H1 (cell line): ENCODE measurements around the gene PHOSPHO1. TPM values are rescaled to one million over a fixed set of nuclear protein-coding genes. Genes with fewer than 3 reads are reported as not detected.

Experiments
- CTCF ChIA-PET: fragments of 300-600 bp; sonication (Branson Sonifier 250); formaldehyde crosslinking; loops from one replicate; lab custom pipeline; 2021; ENCODE audit not compliant: partially characterized antibody; lab: Charles Lee
- POLR2A ChIA-PET: fragments of 300-600 bp; sonication (Branson Sonifier 250); formaldehyde crosslinking; loops from one replicate; lab custom pipeline; 2021; ENCODE audit warnings: inconsistent platforms; ENCODE audit not compliant: partially characterized antibody; lab: Charles Lee
- DNase-seq, 2 experiments: peaks; one replicate each; pipeline versions ENCODE4 v3.0.0 to v3.0.0-alpha.2; 2010 to 2022; ENCODE audit warnings: low spot score in 2 of 2, low read depth in 1 of 2, mixed read lengths in 1 of 2
- FAIRE-seq: peaks from 2 replicates; lab custom pipeline; 2011; peaks lifted over from hg19 to GRCh38; lab: Jason Lieb, UNC
- H2AFZ ChIP-seq: 2 replicates; pipeline ENCODE4 v1.8.1; 2012; ENCODE audit warnings: low read length, inconsistent platforms
- H2AK5ac ChIP-seq: 2 replicates; pipeline ENCODE4 v1.6.1; 2013; ENCODE audit warnings: low read depth, low read length
- H2BK120ac ChIP-seq: replicated peaks from 2 replicates; pipeline ENCODE3; 2013; ENCODE audit warnings: low read depth, low read length, inconsistent platforms
- H2BK12ac ChIP-seq: 2 replicates; pipeline ENCODE4 v1.6.1; 2013; ENCODE audit warnings: low read depth, low read length
- H2BK15ac ChIP-seq: 2 replicates; pipeline ENCODE4 v1.6.1; 2013; ENCODE audit warnings: low read length
- H2BK20ac ChIP-seq: 2 replicates; pipeline ENCODE4 v1.6.1; 2013; ENCODE audit warnings: low read length
- H2BK5ac ChIP-seq: 2 replicates; pipeline ENCODE4 v1.6.1; 2013; ENCODE audit warnings: low read depth, low read length
- H3K14ac ChIP-seq: 2 replicates; pipeline ENCODE4 v1.6.1; 2013; ENCODE audit warnings: inconsistent platforms; ENCODE audit not compliant: insufficient read length
- H3K18ac ChIP-seq: 2 replicates; pipeline ENCODE4 v1.6.1; 2013; ENCODE audit warnings: low read length; ENCODE audit errors: extremely low read depth
- H3K23ac ChIP-seq: 2 replicates; pipeline ENCODE4 v1.6.1; 2013; ENCODE audit warnings: inconsistent platforms; ENCODE audit not compliant: insufficient read length
- H3K23me2 ChIP-seq: 2 replicates; pipeline ENCODE4 v1.6.1; 2013; ENCODE audit warnings: low read depth, low read length
- H3K27ac ChIP-seq: 2 replicates; pipeline ENCODE4 v1.6.1; 2011; ENCODE audit warnings: low read depth, low read length, inconsistent platforms
- H3K27me3 ChIP-seq, 4 experiments: replicated peaks in 1 of 4; 1 replicate in 1 of 4; 2 replicates in 3 of 4; pipeline versions ENCODE4 v1.6.1 to v1.8.1; 2011 to 2013; ENCODE audit warnings: low read length in 3 of 4, mild to moderate bottlenecking in 3 of 4, inconsistent platforms in 2 of 4, mixed read lengths in 2 of 4, moderate library complexity in 1 of 4; ENCODE audit not compliant: control insufficient read depth in 3 of 4, insufficient read depth in 3 of 4; ENCODE audit errors: extremely low read depth in 1 of 4
- H3K36me3 ChIP-seq, 4 experiments: 2 replicates each; pipeline versions ENCODE4 v1.6.1 to v1.8.1; 2011 to 2013; ENCODE audit warnings: mild to moderate bottlenecking in 4 of 4, low read length in 3 of 4, moderate library complexity in 2 of 4, control low read depth in 1 of 4, inconsistent platforms in 1 of 4; ENCODE audit not compliant: insufficient read depth in 4 of 4, control insufficient read depth in 2 of 4
- H3K4ac ChIP-seq: replicated peaks from 2 replicates; pipeline ENCODE3; 2013; ENCODE audit warnings: low read length, low read depth, mixed read lengths, inconsistent platforms; ENCODE audit not compliant: insufficient read length
- H3K4me1 ChIP-seq, 4 experiments: replicated peaks in 1 of 4; 1 replicate in 1 of 4; 2 replicates in 3 of 4; pipeline versions ENCODE4 v1.6.1 to v1.8.1; 2011 to 2013; ENCODE audit warnings: low read length in 3 of 4, inconsistent platforms in 2 of 4, mixed read lengths in 1 of 4; ENCODE audit not compliant: insufficient read depth in 4 of 4, control insufficient read depth in 3 of 4
- H3K4me2 ChIP-seq, 2 experiments: 2 replicates each; pipeline versions ENCODE4 v1.6.1 to v1.8.1; 2011 to 2013; ENCODE audit warnings: low read depth in 2 of 2, low read length in 2 of 2, control low read depth in 1 of 2, inconsistent platforms in 1 of 2, mild to moderate bottlenecking in 1 of 2; ENCODE audit not compliant: insufficient read depth in 1 of 2
- H3K4me3 ChIP-seq, 4 experiments: fragments of 200-600, 300-600 bp in 1 of 4; sonication (generic), shearing (Covaris generic), sonication (Bioruptor Twin) in 1 of 4; 2 replicates each; pipeline versions ENCODE4 v1.5.1 to v1.8.1; 2011 to 2016; ENCODE audit warnings: low read length in 4 of 4, low read depth in 3 of 4, control low read depth in 2 of 4, inconsistent platforms in 2 of 4, mild to moderate bottlenecking in 2 of 4, mixed read lengths in 1 of 4, moderate library complexity in 1 of 4; ENCODE audit not compliant: insufficient read depth in 2 of 4; ENCODE audit errors: extremely low read depth in 1 of 4
- H3K56ac ChIP-seq: replicated peaks from 2 replicates; pipeline ENCODE3; 2013; ENCODE audit warnings: low read depth, mild to moderate bottlenecking, mixed read lengths, low read length, inconsistent platforms; ENCODE audit not compliant: insufficient read length
- H3K79me1 ChIP-seq: 2 replicates; pipeline ENCODE4 v1.6.1; 2013; ENCODE audit warnings: low read depth, low read length, control low read depth
- H3K79me2 ChIP-seq, 2 experiments: 2 replicates each; pipeline versions ENCODE4 v1.6.1 to v1.8.1; 2012 to 2013; ENCODE audit warnings: low read length in 2 of 2, mild to moderate bottlenecking in 2 of 2, inconsistent platforms in 1 of 2; ENCODE audit not compliant: insufficient read depth in 2 of 2, control insufficient read depth in 1 of 2
- H3K9ac ChIP-seq, 4 experiments: replicated peaks in 1 of 4; 1 replicate in 1 of 4; 2 replicates in 3 of 4; pipeline versions ENCODE4 v1.6.1 to v1.8.1; 2011 to 2013; ENCODE audit warnings: low read depth in 3 of 4, low read length in 3 of 4, control low read depth in 2 of 4, mild to moderate bottlenecking in 2 of 4, moderate library complexity in 2 of 4, inconsistent platforms in 1 of 4; ENCODE audit errors: extremely low read depth in 1 of 4
- H3K9me3 ChIP-seq, 2 experiments: 2 replicates each; pipeline versions ENCODE4 v1.6.1 to v1.8.1; 2012 to 2013; ENCODE audit warnings: mild to moderate bottlenecking in 2 of 2, moderate library complexity in 2 of 2, control low read depth in 1 of 2, inconsistent platforms in 1 of 2, low read depth in 1 of 2, low read length in 1 of 2, mixed read lengths in 1 of 2; ENCODE audit not compliant: insufficient read depth in 2 of 2
- H4K20me1 ChIP-seq, 2 experiments: replicated peaks in 1 of 2; 2 replicates each; pipeline versions ENCODE3 to v1.8.1; 2011 to 2013; ENCODE audit warnings: inconsistent platforms in 2 of 2, low read length in 2 of 2, mild to moderate bottlenecking in 1 of 2; ENCODE audit not compliant: insufficient read depth in 2 of 2, control insufficient read depth in 1 of 2
- H4K5ac ChIP-seq: 2 replicates; pipeline ENCODE4 v1.6.1; 2013; ENCODE audit warnings: low read length, low read depth, mixed read lengths, inconsistent platforms; ENCODE audit not compliant: insufficient read length
- H4K8ac ChIP-seq: 2 replicates; pipeline ENCODE4 v1.8.0; 2013; ENCODE audit warnings: mild to moderate bottlenecking, moderate library complexity, low read length, inconsistent platforms; ENCODE audit not compliant: insufficient read depth; ENCODE audit errors: extremely low read depth
- H4K91ac ChIP-seq: replicated peaks from 2 replicates; pipeline ENCODE3; 2013; ENCODE audit warnings: low read length, mixed read lengths, inconsistent platforms; ENCODE audit not compliant: insufficient read length
- HDAC2 ChIP-seq, 2 experiments: fragments of 300-600 bp in 1 of 2; sonication (generic) in 1 of 2; IDR thresholded peaks; 2 replicates each; pipeline ENCODE4 v1.6.1; 2011 to 2012; ENCODE audit warnings: low read depth in 2 of 2, low read length in 2 of 2, mild to moderate bottlenecking in 2 of 2, moderate library complexity in 2 of 2, borderline replicate concordance in 1 of 2, inconsistent platforms in 1 of 2
- HDAC6 ChIP-seq: IDR thresholded peaks from one replicate; pipeline ENCODE4 v1.7.1; 2012; ENCODE audit warnings: low read depth, mild to moderate bottlenecking, inconsistent platforms, low read length, moderate library complexity
- JUND ChIP-seq: IDR thresholded peaks from 2 replicates; pipeline ENCODE4 v1.6.1; 2011; ENCODE audit warnings: mild to moderate bottlenecking, improper control_type of control experiment, low read length
- PHF8 ChIP-seq: fragments of 200-600 bp; sonication (generic); conservative IDR thresholded peaks from 2 replicates; pipeline ENCODE4 v1.7.1; 2012; ENCODE audit warnings: low read depth, mild to moderate bottlenecking, inconsistent platforms, low read length, moderate library complexity
- POLR2A ChIP-seq, 2 experiments: IDR thresholded peaks; 1 replicate in 1 of 2; 2 replicates in 1 of 2; pipeline ENCODE4 v1.6.1; 2011; ENCODE audit warnings: low read depth in 2 of 2, low read length in 2 of 2, mild to moderate bottlenecking in 2 of 2; ENCODE audit errors: control extremely low read depth in 1 of 2
- RXRA ChIP-seq: IDR thresholded peaks from 2 replicates; pipeline ENCODE4 v1.6.1; 2011; ENCODE audit warnings: low read depth, mild to moderate bottlenecking, low read length, moderate library complexity; ENCODE audit not compliant: insufficient read depth
- SUZ12 ChIP-seq: fragments of 200-600 bp; sonication (generic); IDR thresholded peaks from 2 replicates; pipeline ENCODE4 v1.6.1; 2012; ENCODE audit warnings: mild to moderate bottlenecking, inconsistent platforms, low read length, moderate library complexity, mixed read lengths
- TCF12 ChIP-seq: IDR thresholded peaks from 2 replicates; pipeline ENCODE4 v1.6.1; 2011; ENCODE audit warnings: low read depth, mild to moderate bottlenecking, low read length
- WGBS, 2 experiments: shearing (Covaris generic) in 1 of 2; methylation state at CpG; one replicate each; pipeline versions ENCODE4 v1.1.6 to v1.1.7; 2013 to 2015; ENCODE audit warnings: low lambda C conversion rate in 2 of 2, mixed read lengths in 2 of 2, inconsistent platforms in 1 of 2, low coverage in 1 of 2, missing lambda C conversion rate in 1 of 2; ENCODE audit not compliant: insufficient replicate concordance in 2 of 2, insufficient coverage in 1 of 2, insufficient read length in 1 of 2; ENCODE audit errors: extremely low coverage in 1 of 2, missing lambda C conversion rate in 1 of 2; 5-methylcytosine and 5-hydroxymethylcytosine counted together
- polyA plus RNA-seq, 7 experiments: library from polyadenylated mRNA; depleted of rRNA in 3 of 7; stranded (reverse) in 5 of 7; unstranded in 2 of 7; fragments of >200 nt in 5 of 7; fragments of 200-250 nt in 2 of 7; gene quantifications; 1 replicate in 5 of 7; 2 replicates in 1 of 7; 4 replicates in 1 of 7; pipeline versions ENCODE4 v1.2.1 to v1.2.3, GENCODE V29; 2011 to 2013; ENCODE audit warnings: missing spikeins in 2 of 7, mixed read lengths in 2 of 7
- total RNA-seq: library from RNA; stranded (reverse); fragmentation: NEBNext Ultra II Directional; extraction: Animal tissue kit (Norgen Biotek cat#: 25700); gene quantifications from 2 replicates; pipeline ENCODE4 v1.2.1, GENCODE V29; 2021
- TF ChIP-seq, protein P1 (sequence below), 3 experiments: IDR thresholded peaks; 1 replicate in 2 of 3; 2 replicates in 1 of 3; pipeline versions ENCODE4 v1.5.1 to v1.6.1; 2011; ENCODE audit warnings: low read length in 3 of 3, mild to moderate bottlenecking in 3 of 3, inconsistent platforms in 2 of 3, low read depth in 1 of 3, moderate library complexity in 1 of 3; ENCODE audit not compliant: insufficient read depth in 1 of 3; ENCODE audit errors: control extremely low read depth in 1 of 3

PHOSPHO1 gene
- total and polyA plus RNA-seq, 2 of the 8 experiments (the other 6 are each of a cell fraction or from before 2014, with no cell fraction given) = 0.34 to 0.45 TPM

DNA sequence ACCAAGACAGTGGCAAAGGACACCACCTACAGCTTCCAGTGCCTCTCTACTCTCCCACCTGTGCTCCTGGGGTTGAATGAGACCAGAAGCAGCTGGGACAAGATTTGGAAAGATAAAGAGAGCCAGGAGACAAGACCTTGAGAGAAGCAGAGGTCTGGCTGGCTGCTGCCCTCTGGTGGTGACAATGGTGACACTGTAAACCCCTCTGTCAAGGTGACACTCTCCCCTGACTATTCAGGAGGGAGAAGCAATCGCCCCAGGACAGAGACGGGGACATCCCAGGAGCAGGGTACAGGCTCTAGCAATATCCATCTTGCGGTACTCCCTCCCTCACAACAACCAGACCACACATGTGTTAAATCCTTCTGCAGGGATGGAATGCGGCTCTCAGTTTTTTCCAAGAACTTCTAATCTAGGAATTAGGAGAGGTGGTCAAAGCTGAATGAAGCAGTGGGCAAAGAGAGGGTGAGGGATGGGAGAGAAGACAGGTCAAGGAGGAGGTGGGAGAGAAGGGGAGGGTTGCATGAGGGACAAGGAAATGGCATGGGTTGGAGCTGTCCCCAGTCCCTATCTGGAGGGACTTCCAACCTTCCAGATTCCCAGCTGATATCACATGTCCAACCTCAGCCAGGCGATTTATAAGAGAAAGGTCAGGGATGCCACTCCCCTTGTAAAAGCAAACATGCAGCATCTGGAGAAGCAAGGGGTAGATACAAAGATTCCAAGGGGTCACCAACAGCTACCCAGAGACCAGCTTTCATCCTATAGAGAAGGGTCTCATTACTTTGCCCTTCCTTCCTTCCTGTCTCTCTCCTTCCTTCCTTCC is 2.9 kb downstream of the PHOSPHO1 start:
- no peak overlapping the region for H2BK12ac ChIP-seq
- FAIRE-seq = peak; percentile 75
- no peak overlapping the region for H2AK5ac ChIP-seq
- ChIA-PET CTCF (interaction anchor here (0.6 to 6.5 kb wide), 34 partner anchors 8 to 192 kb away, joined by 3 to 43 read pairs (median 4); partner anchors contain the start of gene GNGT2), POLR2A (interaction anchor here (0.6 to 1.7 kb wide), 6 partner anchors 15 to 173 kb away, joined by 3 to 7 read pairs (median 3); partner anchors contain the start of genes ABI3 and GNGT2)
- H3K23me2 ChIP-seq = peaks cover 30% of the 10 kb centered on the region
- peaks cover 25 to 73% (median 62%) of the 10 kb centered on the region in 4 experiments for H3K27me3 ChIP-seq
- H4K5ac ChIP-seq = no peak overlapping the region
- H3K9ac ChIP-seq = no peak overlapping the region
- H2BK5ac ChIP-seq = no peak overlapping the region
- no peak overlapping the region for H2AFZ ChIP-seq
- H3K56ac ChIP-seq = no peak overlapping the region
- H3K79me1 ChIP-seq = no peaks in the 10 kb centered on the region
- H3K4me2 ChIP-seq = no peak overlapping the region
- no peak overlapping the region for H3K18ac ChIP-seq
- H4K20me1 ChIP-seq = peaks cover 0 to 2% of the 10 kb centered on the region in 2 experiments
- H2BK15ac ChIP-seq = no peak overlapping the region; the same call in 1 of the 2 replicates
- H2BK20ac ChIP-seq = no peak overlapping the region
- no peak overlapping the region for H3K4ac ChIP-seq
- no peak overlapping the region for H4K8ac ChIP-seq
- no peak overlapping the region for H2BK120ac ChIP-seq
- no peaks in the 10 kb centered on the region for H3K79me2 ChIP-seq
- DNase-seq = peak in 1 of 2 experiments; percentile 89
- no peaks in the 10 kb centered on the region for H3K9me3 ChIP-seq
- no peak overlapping the region for H3K14ac ChIP-seq
- H3K27ac ChIP-seq = no peak overlapping the region
- H3K36me3 ChIP-seq = no peaks in the 10 kb centered on the region
- H3K4me3 ChIP-seq = no peak overlapping the region
- peaks cover 0 to 10% (median 6%) of the 10 kb centered on the region in 4 experiments; a peak in 3 of 7 replicates for H3K4me1 ChIP-seq
- H4K91ac ChIP-seq = no peak overlapping the region
- H3K23ac ChIP-seq = no peak overlapping the region
- WGBS, 2 experiments = 36% methylated on average over 5 of the region's 5 CpGs; no CpG with 5 or more reads in 1 of the 2 experiments
- TF ChIP-seq, protein P1, sequence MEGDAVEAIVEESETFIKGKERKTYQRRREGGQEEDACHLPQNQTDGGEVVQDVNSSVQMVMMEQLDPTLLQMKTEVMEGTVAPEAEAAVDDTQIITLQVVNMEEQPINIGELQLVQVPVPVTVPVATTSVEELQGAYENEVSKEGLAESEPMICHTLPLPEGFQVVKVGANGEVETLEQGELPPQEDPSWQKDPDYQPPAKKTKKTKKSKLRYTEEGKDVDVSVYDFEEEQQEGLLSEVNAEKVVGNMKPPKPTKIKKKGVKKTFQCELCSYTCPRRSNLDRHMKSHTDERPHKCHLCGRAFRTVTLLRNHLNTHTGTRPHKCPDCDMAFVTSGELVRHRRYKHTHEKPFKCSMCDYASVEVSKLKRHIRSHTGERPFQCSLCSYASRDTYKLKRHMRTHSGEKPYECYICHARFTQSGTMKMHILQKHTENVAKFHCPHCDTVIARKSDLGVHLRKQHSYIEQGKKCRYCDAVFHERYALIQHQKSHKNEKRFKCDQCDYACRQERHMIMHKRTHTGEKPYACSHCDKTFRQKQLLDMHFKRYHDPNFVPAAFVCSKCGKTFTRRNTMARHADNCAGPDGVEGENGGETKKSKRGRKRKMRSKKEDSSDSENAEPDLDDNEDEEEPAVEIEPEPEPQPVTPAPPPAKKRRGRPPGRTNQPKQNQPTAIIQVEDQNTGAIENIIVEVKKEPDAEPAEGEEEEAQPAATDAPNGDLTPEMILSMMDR (IDR thresholded peaks at IDR 0.05; ENCODE audit: control extremely low read depth in 1 of 3, insufficient read depth in 1 of 3, low read depth in 1 of 3, low read length in 3 of 3) = peak; percentile 79 to 94 (median 85)
- TF ChIP-seq HDAC6 (no peak), PHF8 (no peak), SUZ12 (no peak), POLR2A (IDR thresholded peaks at IDR 0.05; ENCODE audit: control extremely low read depth in 1 of 2, low read depth in 2 of 2, low read length in 2 of 2) (no peak), JUND (no peak), HDAC2 (IDR thresholded peaks at IDR 0.05; ENCODE audit: borderline replicate concordance in 1 of 2, low read depth in 2 of 2, low read length in 2 of 2) (no peak), TCF12 (no peak), RXRA (no peak)
